HepG2 (cell line): ENCODE results near the gene RNU6-1. TPM values are rescaled to one million over a fixed set of nuclear protein-coding genes. Genes with fewer than 3 reads are reported as not detected.

Source experiments
- ATAC-seq: fragments of 200-7000 bp; cut with Tn5 transposase; 3 replicates; pipeline ENCODE4 v1.9.1; 2020; ENCODE audit warnings: mild to moderate bottlenecking, moderate library complexity
- BruUV-seq: library from RNA; stranded (reverse); fragments of 400-500 nt; replicated peaks from 2 replicates; lab custom pipeline; 2021; lab: Mats Ljungman, UMichigan
- CTCF ChIA-PET: fragments of 300-600 bp; formaldehyde crosslinking; extraction: SDS; loops from one replicate; lab custom pipeline; 2021; ENCODE audit warnings: low total read pairs, inconsistent platforms, low intra/inter-chr PET ratio; lab: Yijun Ruan, JAX
- POLR2A ChIA-PET: fragments of 350-600 bp; sonication (Branson Sonifier 250); formaldehyde crosslinking; loops from one replicate; lab custom pipeline; 2020; ENCODE audit warnings: antibody characterized with exemption, inconsistent platforms; lab: Yijun Ruan, JAX
- DNase-seq: peaks from one replicate; pipeline ENCODE4 v3.0.0-alpha.2; 2015; ENCODE audit warnings: low spot score
- FAIRE-seq: peaks from 3 replicates; lab custom pipeline; 2011; peaks lifted over from hg19 to GRCh38; lab: Jason Lieb, UNC
- H2AFZ ChIP-seq: one replicate; pipeline ENCODE4 v1.6.1; 2011; ENCODE audit warnings: low read length, inconsistent platforms
- H3K27ac ChIP-seq: fragments of 300-600 bp; 3 replicates; pipeline ENCODE4 v1.8.0; 2011; ENCODE audit warnings: mixed run types, mild to moderate bottlenecking, mixed read lengths, low read length, inconsistent platforms; ENCODE audit not compliant: insufficient read depth; ENCODE audit errors: extremely low read length
- H3K27me3 ChIP-seq, 2 experiments: fragments of 200-600 bp in 1 of 2; 2 replicates in 1 of 2; 3 replicates in 1 of 2; pipeline versions ENCODE4 v1.6.0 to v1.8.0; 2011; ENCODE audit warnings: low read length in 2 of 2, mild to moderate bottlenecking in 2 of 2, moderate library complexity in 2 of 2, inconsistent platforms in 1 of 2; ENCODE audit not compliant: insufficient read depth in 2 of 2, control insufficient read depth in 1 of 2
- H3K36me3 ChIP-seq, 2 experiments: fragments of 200-600 bp in 1 of 2; replicated peaks in 1 of 2; 2 replicates in 1 of 2; 3 replicates in 1 of 2; pipeline versions ENCODE4 v1.5.1 to v1.8.0; 2011; ENCODE audit warnings: low read length in 2 of 2, inconsistent platforms in 1 of 2; ENCODE audit not compliant: insufficient read depth in 2 of 2, control insufficient read depth in 1 of 2
- H3K4me1 ChIP-seq: 2 replicates; pipeline ENCODE4 v1.5.1; 2012; ENCODE audit warnings: low read length, inconsistent platforms; ENCODE audit not compliant: insufficient read depth
- H3K4me2 ChIP-seq: 2 replicates; pipeline ENCODE4 v1.6.0; 2011; ENCODE audit warnings: low read depth, low read length, inconsistent platforms
- H3K4me3 ChIP-seq, 3 experiments: fragments of 200-600 bp in 1 of 3; sonication (generic), shearing (Covaris generic) in 1 of 3; replicated peaks in 1 of 3; 2 replicates each; pipeline ENCODE4 v1.5.1; 2011 to 2016; ENCODE audit warnings: low read length in 3 of 3, inconsistent platforms in 2 of 3, low read depth in 2 of 3, mild to moderate bottlenecking in 2 of 3, control low read depth in 1 of 3, mixed read lengths in 1 of 3; ENCODE audit not compliant: insufficient read depth in 1 of 3
- H3K79me2 ChIP-seq: one replicate; pipeline ENCODE4 v1.6.1; 2011; ENCODE audit warnings: low read length, inconsistent platforms; ENCODE audit not compliant: insufficient read depth
- H3K9ac ChIP-seq: 2 replicates; pipeline ENCODE4 v1.6.0; 2011; ENCODE audit warnings: mild to moderate bottlenecking, low read depth, low read length, inconsistent platforms; ENCODE audit not compliant: insufficient read depth
- H3K9me3 ChIP-seq: 2 replicates; pipeline ENCODE4 v1.5.1; 2012; ENCODE audit warnings: mild to moderate bottlenecking, low read length
- H4K20me1 ChIP-seq: 2 replicates; pipeline ENCODE4 v1.6.0; 2011; ENCODE audit warnings: inconsistent platforms, mild to moderate bottlenecking, low read length, moderate library complexity; ENCODE audit not compliant: insufficient read depth
- ARHGAP35 ChIP-seq: sonication (generic); formaldehyde crosslinking; IDR thresholded peaks from 2 replicates; pipeline ENCODE4 v1.9.0; 2022; ENCODE audit warnings: mild to moderate bottlenecking, inconsistent platforms, moderate library complexity, missing genetic modification reagents, borderline replicate concordance
- DNMT3B ChIP-seq: conservative IDR thresholded peaks from 2 replicates; pipeline ENCODE4 v1.6.1; 2016; ENCODE audit warnings: missing biosample characterization, control low read depth
- GABPA ChIP-seq, 2 experiments: IDR thresholded peaks; 2 replicates each; pipeline ENCODE4 v1.6.1; 2011 to 2016; ENCODE audit warnings: low read depth in 2 of 2, low read length in 1 of 2, missing biosample characterization in 1 of 2, missing genetic modification characterization in 1 of 2
- KLF6 ChIP-seq: IDR thresholded peaks from 2 replicates; pipeline ENCODE4 v1.8.0; 2016; ENCODE audit warnings: missing biosample characterization, missing genetic modification reagents
- LCORL ChIP-seq, 2 experiments: fragments of 450-650 bp in 1 of 2; sonication (generic) in 1 of 2; formaldehyde crosslinking in 1 of 2; IDR thresholded peaks; 2 replicates each; pipeline versions ENCODE4 v1.5.0 to v1.6.1; 2017 to 2020; ENCODE audit warnings: antibody characterized with exemption in 1 of 2, missing genetic modification reagents in 1 of 2
- SIN3A ChIP-seq: IDR thresholded peaks from 2 replicates; pipeline ENCODE4 v1.6.1; 2011; ENCODE audit warnings: low read depth, mild to moderate bottlenecking, control low read depth, low read length, borderline replicate concordance
- SOX13 ChIP-seq, 3 experiments: fragments of 450-650 bp in 1 of 3; sonication (generic) in 1 of 3; formaldehyde crosslinking in 1 of 3; IDR thresholded peaks in 2 of 3; conservative IDR thresholded peaks in 1 of 3; 2 replicates each; pipeline versions ENCODE4 v1.5.0 to v1.6.1; 2016 to 2020; ENCODE audit warnings: antibody characterized with exemption in 1 of 3, mild to moderate bottlenecking in 1 of 3, missing compliant biosample characterization in 1 of 3, missing genetic modification reagents in 1 of 3, moderate library complexity in 1 of 3
- SRY ChIP-seq: sonication (generic); formaldehyde crosslinking; IDR thresholded peaks from 2 replicates; pipeline ENCODE4 v1.8.0; 2022; ENCODE audit warnings: mild to moderate bottlenecking, missing genetic modification reagents
- TEAD3 ChIP-seq: optimal IDR thresholded peaks from 2 replicates; pipeline ENCODE3; 2016; ENCODE audit warnings: borderline replicate concordance
- TGIF2 ChIP-seq: IDR thresholded peaks from 2 replicates; pipeline ENCODE4 v1.6.1; 2016; ENCODE audit warnings: control low read depth, missing compliant biosample characterization
- ZNF17 ChIP-seq: sonication (generic); formaldehyde crosslinking; IDR thresholded peaks from 2 replicates; pipeline ENCODE4 v1.5.0; 2020; ENCODE audit warnings: mild to moderate bottlenecking, missing genetic modification reagents
- ZNF768 ChIP-seq: sonication (generic); formaldehyde crosslinking; IDR thresholded peaks from 2 replicates; pipeline ENCODE4 v1.4.0; 2020; ENCODE audit warnings: missing genetic modification reagents
- ZNF816 ChIP-seq: sonication (generic); formaldehyde crosslinking; IDR thresholded peaks from 2 replicates; pipeline ENCODE4 v1.8.0; 2022; ENCODE audit warnings: missing genetic modification reagents, mild to moderate bottlenecking, borderline replicate concordance
- WGBS: methylation state at CpG from one replicate; pipeline ENCODE4 v1.1.6; 2017; ENCODE audit warnings: low lambda C conversion rate; 5-methylcytosine and 5-hydroxymethylcytosine counted together
- in situ Hi-C: cut with HindIII; loops from 2 replicates; pipeline ENCODE4 v1.10.0; 2017; ENCODE audit warnings: low pct_unique_long_range_greater_than_20kb; ENCODE audit not compliant: extremely low pct_ligation_motif_present
- intact Hi-C: fragments of 100-400 bp; cut with micrococcal nuclease; formaldehyde crosslinking; loops from one replicate; pipeline ENCODE4 v1.10.0; 2022; ENCODE audit not compliant: unreplicated experiment
- polyA plus RNA-seq, 8 experiments: library from polyadenylated mRNA; depleted of rRNA in 3 of 8; stranded (reverse) in 7 of 8; unstranded in 1 of 8; fragments of >200 nt; fragmentation: Illumina TruSeq in 4 of 8; extraction: Trizol in 4 of 8; gene quantifications; 2 replicates each; pipeline versions ENCODE4 v1.2.1 to v1.2.3, GENCODE V29; 2011 to 2016; ENCODE audit warnings: low read depth in 4 of 8, missing spikeins in 1 of 8, mixed read lengths in 1 of 8; ENCODE audit not compliant: insufficient read depth in 1 of 8
- total RNA-seq, 5 experiments: library from RNA; depleted of rRNA; stranded (reverse); fragments of >200 nt; fragmentation: Illumina TruSeq; extraction: Trizol; gene quantifications; 2 replicates each; pipeline ENCODE4 v1.2.3, GENCODE V29; 2016; ENCODE audit warnings: low read depth in 1 of 5
- TF ChIP-seq, protein P1 (sequence below): sonication (generic); formaldehyde crosslinking; IDR thresholded peaks from 2 replicates; pipeline ENCODE4 v1.4.0; 2020; ENCODE audit warnings: missing genetic modification reagents, low read depth, mild to moderate bottlenecking, borderline replicate concordance
- TF ChIP-seq, protein P2 (sequence below): sonication (generic); formaldehyde crosslinking; IDR thresholded peaks from 2 replicates; pipeline ENCODE4 v1.4.0; 2020; ENCODE audit warnings: mild to moderate bottlenecking, missing genetic modification reagents
- TF ChIP-seq, protein P3 (sequence below): sonication (generic); formaldehyde crosslinking; conservative IDR thresholded peaks from 2 replicates; pipeline ENCODE4 v1.8.0; 2022; ENCODE audit warnings: mild to moderate bottlenecking, moderate library complexity, missing genetic modification reagents
- TF ChIP-seq, protein P4 (sequence below): sonication (generic); formaldehyde crosslinking; IDR thresholded peaks from 2 replicates; pipeline ENCODE4 v1.4.0; 2020; ENCODE audit warnings: low read depth, mild to moderate bottlenecking, missing genetic modification reagents

RNU6-1 gene
- total and polyA plus RNA-seq, 2 of the 13 experiments (the other 11 are each of a cell fraction or from before 2014, with no cell fraction given) = under 0.01 TPM; not detected in 1

DNA sequence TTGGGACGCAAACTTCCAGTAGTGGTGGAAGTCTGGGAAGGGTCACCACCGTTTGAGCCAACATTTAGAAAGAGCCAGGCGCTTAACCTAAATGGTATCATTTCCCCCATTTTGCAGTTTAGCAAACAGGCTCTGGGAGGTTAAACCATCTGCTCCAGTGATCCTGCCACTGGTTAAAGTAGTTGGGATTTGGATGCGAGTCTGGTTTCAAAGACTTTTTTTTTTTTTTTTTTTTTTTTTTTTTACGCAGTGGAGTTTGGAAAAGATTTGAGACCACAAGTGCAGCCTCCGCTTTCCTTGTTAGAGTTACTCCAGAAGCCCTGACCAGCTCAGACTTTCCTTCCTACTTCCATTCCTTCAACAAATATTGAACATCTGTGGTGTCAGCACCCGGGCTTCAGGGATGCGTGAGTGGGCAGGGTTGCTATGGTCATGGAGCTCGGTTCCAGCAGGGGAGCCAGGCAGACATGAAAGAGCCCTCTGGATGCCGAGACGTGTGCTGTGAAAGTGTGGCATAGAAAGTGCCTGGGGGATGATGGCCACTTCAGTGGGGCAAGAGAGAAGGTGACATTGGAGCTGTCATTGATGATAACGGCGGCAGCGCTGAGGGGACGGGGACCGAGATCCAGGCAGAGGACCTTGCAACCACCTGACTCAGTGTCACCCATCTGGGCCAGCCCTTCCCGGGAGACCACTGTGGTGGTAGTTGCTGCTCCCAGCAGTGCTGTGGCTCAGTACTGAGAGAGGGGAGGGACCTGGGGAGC, 1.1 kb upstream of the RNU6-1 start:
- DNase-seq (peak; percentile 50), FAIRE-seq (no peak), ATAC-seq (peak; percentile 40)
- Histone ChIP-seq H3K4me3 (peak overlapping the region; percentile 73 to 98 (median 93)), H3K79me2 (no peaks in the 10 kb centered on the region), H3K9ac (peak overlapping the region; percentile 94), H3K27ac (peak overlapping the region; percentile 86), H3K27me3 (peaks cover 0 to 7% of the 10 kb centered on the region in 2 experiments; a peak in 4 of 5 replicates), H4K20me1 (no peaks in the 10 kb centered on the region), H3K4me1 (peaks cover 77% of the 10 kb centered on the region), H3K9me3 (no peaks in the 10 kb centered on the region), H2AFZ (no peak overlapping the region), H3K4me2 (peak overlapping the region; percentile 97), H3K36me3 (no peaks in the 10 kb centered on the region)
- WGBS = 2% methylated on average over 16 of the region's 17 CpGs
- ChIA-PET POLR2A (interaction anchor here (0.7 to 1.4 kb wide), 9 partner anchors 10 to 587 kb away, joined by 3 to 6 read pairs (median 3); partner anchors contain the start of genes AAGAB, FEM1B and IQCH), CTCF (no interaction called here)
- in situ Hi-C loops (no loop called here), intact Hi-C loops (loop anchor here (2.0 to 5.0 kb wide), 2 partner anchors 211 to 314 kb away; partner anchors contain the start of gene PIAS1)
- TSS peak; percentile 89 for BruUV-seq
- no peak for TF ChIP-seq LCORL (IDR thresholded peaks at IDR 0.05)
- TF ChIP-seq LCORL (CRISPR knock-in tag; IDR thresholded peaks at IDR 0.05) = peak; percentile 31
- TF ChIP-seq, protein P1, sequence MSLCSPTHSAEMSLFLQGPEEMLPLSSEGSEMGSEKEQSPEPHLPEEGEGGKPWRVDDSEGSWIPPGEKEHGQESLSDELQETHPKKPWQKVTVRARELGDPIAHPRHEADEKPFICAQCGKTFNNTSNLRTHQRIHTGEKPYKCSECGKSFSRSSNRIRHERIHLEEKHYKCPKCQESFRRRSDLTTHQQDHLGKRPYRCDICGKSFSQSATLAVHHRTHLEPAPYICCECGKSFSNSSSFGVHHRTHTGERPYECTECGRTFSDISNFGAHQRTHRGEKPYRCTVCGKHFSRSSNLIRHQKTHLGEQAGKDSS (CRISPR knock-in tag) = peak; percentile 30; the same call in 1 of the 2 replicates
- no peak for TF ChIP-seq TEAD3 (CRISPR knock-in tag)
- TF ChIP-seq, protein P2, sequence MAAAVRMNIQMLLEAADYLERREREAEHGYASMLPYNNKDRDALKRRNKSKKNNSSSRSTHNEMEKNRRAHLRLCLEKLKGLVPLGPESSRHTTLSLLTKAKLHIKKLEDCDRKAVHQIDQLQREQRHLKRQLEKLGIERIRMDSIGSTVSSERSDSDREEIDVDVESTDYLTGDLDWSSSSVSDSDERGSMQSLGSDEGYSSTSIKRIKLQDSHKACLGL = 0 out of 2 replicates have a peak, but pooled peaks have one; percentile 7
- peak; percentile 22; the same call in 1 of the 2 replicates for TF ChIP-seq ZNF768 (CRISPR knock-in tag)
- TF ChIP-seq, protein P3, sequence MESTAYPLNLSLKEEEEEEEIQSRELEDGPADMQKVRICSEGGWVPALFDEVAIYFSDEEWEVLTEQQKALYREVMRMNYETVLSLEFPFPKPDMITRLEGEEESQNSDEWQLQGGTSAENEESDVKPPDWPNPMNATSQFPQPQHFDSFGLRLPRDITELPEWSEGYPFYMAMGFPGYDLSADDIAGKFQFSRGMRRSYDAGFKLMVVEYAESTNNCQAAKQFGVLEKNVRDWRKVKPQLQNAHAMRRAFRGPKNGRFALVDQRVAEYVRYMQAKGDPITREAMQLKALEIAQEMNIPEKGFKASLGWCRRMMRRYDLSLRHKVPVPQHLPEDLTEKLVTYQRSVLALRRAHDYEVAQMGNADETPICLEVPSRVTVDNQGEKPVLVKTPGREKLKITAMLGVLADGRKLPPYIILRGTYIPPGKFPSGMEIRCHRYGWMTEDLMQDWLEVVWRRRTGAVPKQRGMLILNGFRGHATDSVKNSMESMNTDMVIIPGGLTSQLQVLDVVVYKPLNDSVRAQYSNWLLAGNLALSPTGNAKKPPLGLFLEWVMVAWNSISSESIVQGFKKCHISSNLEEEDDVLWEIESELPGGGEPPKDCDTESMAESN (CRISPR knock-in tag) = 0 out of 2 replicates have a peak, but pooled peaks have one; percentile 0
- no peak for TF ChIP-seq GABPA (IDR thresholded peaks at IDR 0.05; ENCODE audit: low read depth, low read length)
- no peak for TF ChIP-seq GABPA (CRISPR knock-in tag; IDR thresholded peaks at IDR 0.05; ENCODE audit: low read depth)
- no peak for TF ChIP-seq DNMT3B (CRISPR knock-in tag)
- TF ChIP-seq ZNF816 = no peak
- TF ChIP-seq TGIF2 (CRISPR knock-in tag) = no peak
- TF ChIP-seq ZNF17 (CRISPR knock-in tag) = no peak
- TF ChIP-seq SIN3A = peak; percentile 28; the same call in 1 of the 2 replicates
- no peak for TF ChIP-seq KLF6
- TF ChIP-seq, protein P4, sequence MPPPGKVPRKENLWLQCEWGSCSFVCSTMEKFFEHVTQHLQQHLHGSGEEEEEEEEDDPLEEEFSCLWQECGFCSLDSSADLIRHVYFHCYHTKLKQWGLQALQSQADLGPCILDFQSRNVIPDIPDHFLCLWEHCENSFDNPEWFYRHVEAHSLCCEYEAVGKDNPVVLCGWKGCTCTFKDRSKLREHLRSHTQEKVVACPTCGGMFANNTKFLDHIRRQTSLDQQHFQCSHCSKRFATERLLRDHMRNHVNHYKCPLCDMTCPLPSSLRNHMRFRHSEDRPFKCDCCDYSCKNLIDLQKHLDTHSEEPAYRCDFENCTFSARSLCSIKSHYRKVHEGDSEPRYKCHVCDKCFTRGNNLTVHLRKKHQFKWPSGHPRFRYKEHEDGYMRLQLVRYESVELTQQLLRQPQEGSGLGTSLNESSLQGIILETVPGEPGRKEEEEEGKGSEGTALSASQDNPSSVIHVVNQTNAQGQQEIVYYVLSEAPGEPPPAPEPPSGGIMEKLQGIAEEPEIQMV (CRISPR knock-in tag) = no peak
- TF ChIP-seq SOX13 (IDR thresholded peaks at IDR 0.05) = no peak
- TF ChIP-seq SOX13 (CRISPR knock-in tag; conservative IDR thresholded peaks at IDR 0.05 in 1 of 2, IDR thresholded peaks at IDR 0.05 in 1 of 2) = 0 out of 4 replicates have a peak, but pooled peaks of 1 of the 2 experiments have one; percentile 6
- peak; percentile 42; the same call in 1 of the 2 replicates for TF ChIP-seq SRY (CRISPR knock-in tag)
- TF ChIP-seq ARHGAP35 (CRISPR knock-in tag) = 0 out of 2 replicates have a peak, but pooled peaks have one; percentile 34
